Fibroblast of skin of abdomen (primary cell): ENCODE results near the gene HTRA2.
A peak's percentile ranks its signal among the peaks of the same experiment; 100 is the strongest.
"Not testable (repeated sequence)": the region's sequence is repeated elsewhere in the genome, so short reads cannot be mapped to it uniquely, and the experiment has no call there.

Experiments
- DNase-seq: peaks from one replicate; pipeline ENCODE4 v3.0.0-alpha.2; 2013

The HTRA2 gene

DNA sequence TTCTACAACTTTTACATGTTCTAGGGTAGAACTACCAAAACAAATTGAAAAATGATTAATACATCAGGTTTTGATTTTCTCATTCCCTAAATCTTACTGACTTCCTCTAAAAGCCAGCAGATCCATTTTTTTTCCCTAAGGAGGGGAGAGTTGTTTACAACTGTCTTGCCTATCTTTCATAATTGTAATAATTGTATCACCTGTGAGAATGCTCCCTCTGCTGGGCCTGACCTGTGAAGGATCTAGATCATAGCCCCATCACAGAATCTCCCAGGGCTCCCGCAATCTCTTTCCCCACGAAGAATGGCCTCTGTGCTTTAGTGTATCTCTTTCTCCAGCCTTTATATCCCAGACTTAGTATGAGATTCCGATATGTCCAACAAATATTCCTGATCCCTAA is 14.9 kb downstream of the HTRA2 start:
- no peak for DNase-seq

- DNase-seq = no peak
Observed at GRCh38 chr2:74546004-74546403, 16.3 kb downstream of the HTRA2 start.

- DNase-seq = no peak
Observed at GRCh38 chr2:74548285-74548899, 18.7 kb downstream of the HTRA2 start.

DNA sequence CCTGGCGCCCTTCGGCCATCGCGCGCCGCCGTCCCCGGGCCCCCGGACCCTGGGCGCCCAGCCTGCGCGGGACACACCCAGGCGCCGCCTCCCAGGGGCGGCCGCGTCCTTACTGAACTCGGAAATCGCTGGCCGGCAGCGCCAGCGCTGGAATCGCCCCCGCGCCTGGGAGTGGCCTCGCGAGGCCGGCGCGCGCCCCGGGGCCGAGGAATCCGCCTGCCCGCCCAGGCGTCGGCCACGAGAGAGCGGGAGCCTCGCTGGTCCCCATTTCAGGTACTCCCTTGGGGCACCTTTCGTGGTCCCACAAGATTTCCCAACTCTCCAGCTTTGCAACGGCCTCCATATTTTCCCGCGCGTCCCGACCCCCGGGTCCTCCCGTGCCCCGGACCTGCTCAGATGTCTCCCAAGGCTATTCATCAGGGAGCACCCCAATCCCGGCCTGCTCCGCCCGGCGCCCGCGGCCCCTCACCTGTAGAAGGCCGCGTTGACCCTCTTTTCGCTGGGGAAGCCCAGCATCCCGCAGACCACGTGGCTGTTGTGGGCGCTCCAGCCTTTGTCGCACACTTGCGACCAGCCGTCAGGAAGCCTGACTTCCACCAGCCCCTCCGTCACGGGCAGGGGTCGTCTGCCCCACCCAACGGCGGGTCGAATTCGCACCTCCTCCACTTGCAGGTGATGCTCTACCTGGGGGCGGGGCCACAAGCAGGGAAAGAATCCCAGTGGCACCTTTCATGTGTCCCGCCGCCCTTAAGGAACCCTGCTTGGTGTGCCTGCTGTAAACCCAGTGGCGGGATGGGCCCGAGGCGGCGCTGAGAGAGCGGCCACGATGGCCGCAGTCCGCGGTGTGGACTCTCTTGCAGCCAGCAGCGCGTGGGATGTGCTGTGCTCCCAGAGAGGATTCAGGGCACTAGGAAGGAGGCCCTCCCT is 19.4 kb downstream of the HTRA2 start:
- DNase-seq = peak; percentile 50

GRCh38 chr2:74550231-74550630 is 20.5 kb downstream of the HTRA2 start:
- no peak for DNase-seq

- DNase-seq = no peak
Observed at GRCh38 chr2:74551530-74551929, 21.8 kb downstream of the HTRA2 start.

DNA sequence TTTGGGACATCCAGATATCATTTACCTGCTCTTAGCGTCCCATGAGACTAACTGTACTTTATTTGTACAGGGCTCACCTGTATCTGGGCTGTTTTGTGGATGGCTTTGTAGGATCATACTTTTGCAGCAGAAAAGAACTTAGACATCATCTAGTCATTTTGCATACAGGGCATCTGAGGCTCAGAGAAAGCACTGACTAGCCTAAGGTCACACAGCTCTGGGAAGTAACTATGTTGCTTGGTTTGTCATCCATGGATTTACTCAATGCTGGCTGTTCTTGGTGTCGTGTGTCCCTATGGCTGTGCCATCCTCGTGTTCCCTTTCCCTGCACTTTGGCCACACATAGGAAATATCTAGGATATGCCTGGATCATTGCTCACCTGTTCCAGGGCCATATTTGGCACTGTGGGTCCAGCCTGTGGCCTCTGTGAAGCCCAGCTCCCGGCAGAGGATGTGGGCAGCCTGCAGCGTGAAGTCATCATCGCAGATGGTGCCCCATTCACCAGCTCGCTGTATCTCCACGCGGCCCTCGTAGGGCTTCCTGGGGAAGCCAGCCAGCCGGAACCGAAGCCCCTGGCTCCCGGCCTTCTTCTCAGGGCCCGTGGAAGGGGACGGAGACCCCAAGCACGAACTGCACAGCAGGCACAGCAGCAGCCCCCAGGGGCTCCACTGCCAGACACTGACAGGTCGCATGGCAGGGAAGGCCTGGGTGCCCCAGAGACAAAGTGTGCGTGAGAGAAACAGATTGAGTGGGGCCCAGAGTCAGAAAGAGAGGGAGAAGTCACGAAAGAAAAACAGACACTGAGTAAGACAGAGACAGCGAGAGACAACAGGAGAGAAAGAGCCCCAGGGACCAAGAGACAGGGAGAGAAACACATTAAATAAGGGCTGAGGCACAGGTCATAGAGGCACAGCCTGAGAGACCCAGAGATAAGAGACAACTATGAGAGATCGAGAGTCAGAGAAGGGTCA is 22.5 kb downstream of the HTRA2 start:
- DNase-seq = no peak

DNA sequence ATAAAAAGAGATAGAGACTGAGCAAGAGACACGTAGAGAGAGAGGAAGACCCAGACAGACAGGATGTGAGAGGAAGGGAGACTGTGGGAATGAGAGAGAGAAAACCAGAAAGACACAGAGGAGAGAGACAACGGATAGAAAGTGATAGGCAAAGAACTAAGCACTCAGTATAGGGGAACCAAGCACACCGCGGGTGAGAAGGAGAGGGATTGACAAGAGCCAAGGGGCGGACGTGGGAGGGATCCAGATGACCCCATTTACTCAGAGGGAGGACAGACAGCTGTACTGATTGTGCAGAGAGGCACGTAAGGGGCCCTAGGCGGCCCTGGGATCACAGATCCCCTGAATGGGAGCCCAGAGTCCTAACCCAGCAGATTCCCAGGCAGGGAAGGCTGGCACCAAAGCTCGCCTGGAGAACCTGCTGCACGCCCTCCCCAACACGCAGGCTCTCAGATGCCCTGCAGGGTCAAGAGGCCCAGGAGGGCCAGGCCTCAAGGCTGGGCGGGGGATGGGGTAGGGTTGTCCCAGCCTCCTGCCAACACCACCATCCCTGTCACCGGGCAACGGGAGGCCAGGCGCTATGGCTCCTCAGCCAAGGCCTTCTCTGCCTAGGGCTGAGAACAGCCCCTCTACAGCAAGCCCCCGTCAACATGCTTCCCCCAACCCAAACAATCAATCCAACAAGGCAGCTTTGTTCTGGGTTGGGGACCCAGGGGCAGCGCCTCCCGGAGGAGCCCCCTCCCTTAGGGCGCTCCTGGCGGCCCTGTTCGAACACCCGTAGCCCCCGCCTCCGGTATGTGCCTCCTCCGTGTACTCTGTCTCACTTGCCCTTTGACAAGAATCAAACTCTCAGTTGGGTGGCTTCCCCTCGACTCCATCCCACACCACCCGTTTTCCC is 23.4 kb downstream of the HTRA2 start:
- DNase-seq = no peak

GRCh38 chr2:74553892-74554819 is 24.4 kb downstream of the HTRA2 start, which contains the start of the genes DOK1 and LOXL3:
Gene DOK1, plus strand, starts transcription at chr2:74554720. Its CDS starts 35 bp downstream, at chr2:74554755.
Gene LOXL3, minus strand, starts transcription at chr2:74553942. Its CDS starts 1,308 bp downstream, at chr2:74552634.
- DNase-seq = peak; percentile 96

DNA sequence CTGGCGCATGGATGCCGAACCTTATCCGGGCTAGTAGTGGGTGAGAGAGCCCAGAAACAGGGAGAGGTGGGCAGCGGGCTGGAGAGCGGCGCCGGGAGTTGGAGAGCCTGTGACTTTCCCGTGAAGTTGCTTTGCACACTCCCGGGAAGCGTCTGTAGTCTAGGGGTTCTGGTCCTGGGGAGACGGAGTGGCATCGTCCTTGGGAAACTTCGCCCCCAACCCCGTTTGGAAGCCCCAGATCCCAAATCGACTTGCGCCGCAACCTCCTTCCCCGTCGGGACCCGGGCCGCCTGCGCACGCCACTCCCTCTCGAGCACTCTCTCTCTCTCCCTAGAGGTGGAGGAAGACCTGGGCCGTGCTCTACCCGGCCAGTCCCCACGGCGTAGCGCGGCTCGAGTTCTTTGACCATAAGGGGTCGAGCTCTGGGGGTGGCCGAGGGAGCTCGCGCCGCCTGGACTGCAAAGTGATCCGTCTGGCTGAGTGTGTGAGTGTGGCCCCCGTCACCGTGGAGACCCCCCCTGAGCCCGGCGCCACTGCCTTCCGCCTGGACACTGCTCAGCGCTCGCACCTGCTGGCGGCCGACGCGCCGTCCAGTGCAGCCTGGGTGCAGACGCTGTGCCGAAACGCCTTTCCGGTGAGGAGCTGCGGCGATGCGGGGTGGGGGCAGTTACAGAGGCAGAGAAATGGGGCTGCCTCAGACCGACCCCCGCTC is 25.2 kb downstream of the HTRA2 start:
- no peak for DNase-seq

DNA sequence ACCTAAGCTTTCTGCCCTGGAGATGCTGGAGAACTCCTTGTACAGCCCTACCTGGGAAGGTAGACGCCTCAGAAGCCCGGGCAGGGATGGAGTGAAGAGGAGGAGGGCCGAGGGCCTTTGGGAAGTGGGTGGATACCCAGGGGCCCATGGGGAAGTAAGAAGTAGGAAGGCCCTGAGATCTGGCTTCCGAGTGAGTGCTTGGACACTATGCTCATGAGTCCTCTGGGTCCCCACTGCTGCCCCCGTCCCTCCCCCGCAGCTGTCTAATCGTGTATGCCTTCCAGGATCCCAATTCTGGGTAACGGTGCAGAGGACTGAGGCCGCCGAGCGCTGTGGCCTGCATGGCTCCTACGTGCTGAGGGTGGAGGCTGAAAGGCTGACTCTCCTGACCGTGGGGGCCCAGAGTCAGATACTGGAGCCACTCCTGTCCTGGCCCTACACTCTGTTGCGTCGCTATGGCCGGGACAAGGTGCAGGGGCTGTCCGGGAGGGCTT is 25.9 kb downstream of the HTRA2 start:
- DNase-seq = no peak

- no peak for DNase-seq
Observed at GRCh38 chr2:74556159-74556558, 26.4 kb downstream of the HTRA2 start.

DNA sequence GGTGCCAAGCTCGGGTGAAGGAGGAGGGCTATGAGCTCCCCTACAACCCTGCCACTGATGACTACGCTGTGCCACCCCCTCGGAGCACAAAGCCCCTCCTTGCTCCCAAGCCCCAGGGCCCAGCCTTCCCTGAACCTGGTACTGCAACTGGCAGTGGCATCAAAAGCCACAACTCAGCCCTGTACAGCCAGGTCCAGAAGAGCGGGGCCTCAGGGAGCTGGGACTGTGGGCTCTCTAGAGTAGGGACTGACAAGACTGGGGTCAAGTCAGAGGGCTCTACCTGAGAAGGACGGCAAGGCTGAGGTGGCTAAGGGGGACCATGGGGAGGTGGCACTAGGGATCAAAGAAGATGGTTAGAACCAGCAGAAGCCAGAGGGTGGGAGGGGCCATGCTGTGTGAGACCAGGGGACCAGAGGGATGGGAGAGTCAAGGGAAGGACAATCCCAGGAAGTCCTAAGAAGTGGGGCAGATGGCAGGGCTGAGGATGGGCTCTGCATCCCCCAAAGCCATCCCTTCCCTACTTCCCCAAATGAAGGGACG is 27.2 kb downstream of the HTRA2 start:
- DNase-seq = no peak

DNA sequence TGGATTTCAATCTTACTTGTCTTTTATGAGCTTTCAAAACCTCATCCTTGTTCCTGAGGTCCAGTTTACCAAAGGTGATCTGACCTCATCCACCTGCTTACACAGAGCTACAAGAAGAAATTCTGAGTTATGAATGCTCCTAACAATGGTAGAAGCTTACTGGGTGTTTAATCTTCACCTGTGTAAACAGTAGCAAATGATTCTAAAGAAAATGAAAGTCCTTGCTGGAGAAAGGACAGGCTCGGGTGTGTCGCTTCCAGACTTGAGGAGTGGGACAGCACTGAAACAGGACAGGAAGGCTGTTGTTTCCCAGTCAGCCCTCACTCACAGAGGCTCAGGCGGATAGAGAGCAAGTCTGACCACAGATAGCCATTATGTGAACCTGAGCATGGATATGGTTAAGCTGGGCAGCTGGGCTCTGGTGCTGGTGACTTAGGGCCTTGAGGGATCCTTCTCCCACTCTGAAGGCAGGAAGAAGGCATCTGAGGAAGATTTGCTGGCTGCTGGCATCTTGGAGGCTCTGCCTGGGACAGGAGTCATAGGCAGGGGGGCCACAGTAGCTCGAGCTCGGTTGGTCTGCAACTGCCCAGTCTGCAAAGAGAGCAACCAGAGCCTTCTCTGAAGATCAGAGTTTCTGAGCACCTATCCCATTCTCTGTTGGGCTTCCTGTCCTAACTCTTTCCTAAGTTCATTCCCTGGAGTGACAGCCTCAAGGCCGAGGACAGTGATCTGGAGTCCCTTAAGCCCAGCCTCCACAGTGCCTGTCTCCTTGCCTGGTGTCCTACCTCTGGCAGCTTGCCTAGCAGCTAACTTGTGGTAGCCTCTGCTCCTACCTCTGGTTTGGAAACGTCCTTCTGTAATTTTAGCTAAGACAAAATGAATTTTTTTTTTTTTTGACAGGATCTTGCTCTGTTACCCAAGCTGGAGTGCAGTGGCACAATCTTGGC is 28.8 kb downstream of the HTRA2 start:
- no peak for DNase-seq

DNA sequence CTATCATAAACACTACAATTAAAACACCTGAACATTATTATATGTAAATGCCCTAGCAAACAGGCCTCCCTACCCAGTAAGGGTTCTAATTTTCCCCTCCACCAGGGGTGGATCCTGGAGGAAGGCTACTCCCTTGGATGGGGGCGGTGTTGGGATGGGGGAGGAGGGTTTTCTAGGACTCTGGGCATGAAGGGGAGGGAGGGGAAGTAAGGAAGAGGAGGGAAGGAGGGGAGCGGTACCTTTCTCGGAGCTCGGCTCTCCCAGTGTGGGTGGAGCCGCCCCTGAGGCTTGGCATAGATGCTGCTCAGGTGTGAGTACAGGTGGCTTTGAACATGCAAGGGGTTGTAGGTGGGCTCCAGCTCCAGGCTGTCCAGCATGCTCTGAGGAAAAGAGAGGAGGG is 30.2 kb downstream of the HTRA2 start:
- DNase-seq = no peak

GRCh38 chr2:74560591-74560990 is 30.9 kb downstream of the HTRA2 start:
- DNase-seq = no peak

DNA sequence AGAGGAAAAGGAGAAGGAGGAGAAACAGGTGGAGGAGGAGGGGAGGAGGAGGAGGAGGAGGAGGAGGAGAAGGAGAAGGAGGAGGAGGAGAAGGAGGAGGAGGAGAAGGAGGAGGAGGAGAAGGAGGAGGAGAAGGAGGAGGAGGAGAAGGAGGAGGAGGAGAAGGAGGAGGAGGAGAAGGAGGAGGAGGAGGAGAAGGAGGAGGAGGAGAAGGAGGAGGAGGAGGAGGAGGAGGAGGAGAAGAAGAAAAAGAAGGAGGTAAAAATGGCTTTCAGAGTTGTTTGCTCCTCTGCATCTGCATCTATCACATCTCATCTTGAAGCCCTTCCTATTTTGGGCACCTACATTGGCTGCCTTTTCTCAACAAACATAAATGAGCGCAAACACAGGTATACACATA is 31.3 kb downstream of the HTRA2 start:
- DNase-seq = not testable (repeated sequence)
